Fibroblast of lung (primary cell): ENCODE measurements around the gene WT1. TPM values are rescaled to one million over a fixed set of nuclear protein-coding genes. Genes with fewer than 3 reads are reported as not detected.

ENCODE experiments used
- DNase-seq, 2 donors: peaks; one replicate each; pipeline versions ENCODE4 v3.0.0 to v3.0.0-alpha.2; 2010; ENCODE audit warnings: low read depth in 2 of 2
- H2AFZ ChIP-seq: 2 replicates; pipeline ENCODE4 v1.5.1; 2012; ENCODE audit warnings: low read length, control low read depth, inconsistent platforms
- H3K27ac ChIP-seq: 2 replicates; pipeline ENCODE4 v1.5.1; 2011; ENCODE audit warnings: low read length, control low read depth; ENCODE audit not compliant: insufficient read depth
- H3K27me3 ChIP-seq: 2 replicates; pipeline ENCODE4 v1.5.1; 2011; ENCODE audit warnings: mild to moderate bottlenecking, low read length; ENCODE audit not compliant: control insufficient read depth, insufficient read depth
- H3K36me3 ChIP-seq: 2 replicates; pipeline ENCODE4 v1.5.1; 2011; ENCODE audit warnings: low read length; ENCODE audit not compliant: control insufficient read depth, insufficient read depth
- H3K4me1 ChIP-seq: 2 replicates; pipeline ENCODE4 v1.5.1; 2011; ENCODE audit warnings: low read length; ENCODE audit not compliant: control insufficient read depth, insufficient read depth; ENCODE audit errors: extremely low read depth
- H3K4me2 ChIP-seq: 2 replicates; pipeline ENCODE4 v1.5.1; 2011; ENCODE audit warnings: low read length, control low read depth; ENCODE audit not compliant: insufficient read depth; ENCODE audit errors: extremely low read depth
- H3K4me3 ChIP-seq, 4 experiments: fragments of 200-600 bp in 1 of 4; sonication (generic) in 1 of 4; replicated peaks in 1 of 4; 2 replicates each; pipeline ENCODE4 v1.5.1; 2011 to 2016; ENCODE audit warnings: low read length in 4 of 4, low read depth in 3 of 4, mild to moderate bottlenecking in 3 of 4, control low read depth in 2 of 4, inconsistent platforms in 1 of 4, mixed read lengths in 1 of 4; ENCODE audit not compliant: insufficient read depth in 1 of 4; ENCODE audit errors: control extremely low read depth in 1 of 4
- H3K79me2 ChIP-seq: 2 replicates; pipeline ENCODE4 v1.5.1; 2012; ENCODE audit warnings: mild to moderate bottlenecking, low read length, inconsistent platforms; ENCODE audit not compliant: control insufficient read depth, insufficient read depth
- H3K9ac ChIP-seq: 2 replicates; pipeline ENCODE4 v1.5.1; 2011; ENCODE audit warnings: mild to moderate bottlenecking, low read length, control low read depth; ENCODE audit not compliant: insufficient read depth
- H3K9me3 ChIP-seq: 2 replicates; pipeline ENCODE4 v1.5.1; 2012; ENCODE audit warnings: low read depth, low read length; ENCODE audit not compliant: control insufficient read depth, insufficient read depth
- H4K20me1 ChIP-seq: 2 replicates; pipeline ENCODE4 v1.5.1; 2011; ENCODE audit warnings: low read length; ENCODE audit not compliant: control insufficient read depth, insufficient read depth; ENCODE audit errors: extremely low read depth
- EZH2 ChIP-seq: IDR thresholded peaks from 2 replicates; pipeline ENCODE4 v1.5.1; 2012; ENCODE audit warnings: low read length, control low read depth, mild to moderate bottlenecking; ENCODE audit errors: missing control alignments
- polyA plus RNA-seq, 2 donors: library from polyadenylated mRNA; depleted of rRNA in 1 of 2; stranded (reverse) in 1 of 2; unstranded in 1 of 2; fragments of >200 nt; gene quantifications; 2 replicates each; pipeline ENCODE4 v1.2.1, GENCODE V29; 2011 to 2012; ENCODE audit warnings: missing spikeins in 1 of 2
- total RNA-seq: library from RNA; depleted of rRNA; stranded (reverse); fragments of >200 nt; gene quantifications from 2 replicates; pipeline ENCODE4 v1.2.1, GENCODE V29; 2014
- TF ChIP-seq, protein P1 (sequence below), 2 donors: IDR thresholded peaks in 1 of 2; conservative IDR thresholded peaks in 1 of 2; 1 replicate in 1 of 2; 2 replicates in 1 of 2; pipeline ENCODE4 v1.5.1; 2011 to 2012; ENCODE audit warnings: low read length in 2 of 2, control low read depth in 1 of 2, inconsistent platforms in 1 of 2, low read depth in 1 of 2, mild to moderate bottlenecking in 1 of 2

Gene WT1
- total and polyA plus RNA-seq, 2 donors (not counting 1 experiment from before 2014, with no cell fraction given) = not detected

DNA sequence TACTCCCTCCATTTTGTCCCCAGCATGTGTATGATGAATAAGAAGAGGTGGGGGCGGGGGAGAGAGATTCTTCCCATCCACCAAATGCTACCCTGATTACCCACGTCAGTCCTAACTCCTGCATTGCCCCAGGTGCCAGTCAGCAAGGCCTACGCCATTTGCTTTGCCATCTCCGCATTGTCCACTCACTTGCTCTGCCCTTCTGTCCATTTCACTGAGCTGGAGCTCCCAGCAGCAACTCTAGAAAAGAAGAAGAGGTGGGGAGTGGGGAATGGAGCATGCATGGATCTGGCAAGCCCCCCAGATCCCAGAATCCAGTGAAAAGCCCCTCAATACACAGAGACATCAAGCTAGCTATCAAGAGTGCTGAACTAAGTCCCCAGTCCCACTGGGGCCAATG, 19.0 kb downstream of the WT1 start:
- TF ChIP-seq, protein P1, sequence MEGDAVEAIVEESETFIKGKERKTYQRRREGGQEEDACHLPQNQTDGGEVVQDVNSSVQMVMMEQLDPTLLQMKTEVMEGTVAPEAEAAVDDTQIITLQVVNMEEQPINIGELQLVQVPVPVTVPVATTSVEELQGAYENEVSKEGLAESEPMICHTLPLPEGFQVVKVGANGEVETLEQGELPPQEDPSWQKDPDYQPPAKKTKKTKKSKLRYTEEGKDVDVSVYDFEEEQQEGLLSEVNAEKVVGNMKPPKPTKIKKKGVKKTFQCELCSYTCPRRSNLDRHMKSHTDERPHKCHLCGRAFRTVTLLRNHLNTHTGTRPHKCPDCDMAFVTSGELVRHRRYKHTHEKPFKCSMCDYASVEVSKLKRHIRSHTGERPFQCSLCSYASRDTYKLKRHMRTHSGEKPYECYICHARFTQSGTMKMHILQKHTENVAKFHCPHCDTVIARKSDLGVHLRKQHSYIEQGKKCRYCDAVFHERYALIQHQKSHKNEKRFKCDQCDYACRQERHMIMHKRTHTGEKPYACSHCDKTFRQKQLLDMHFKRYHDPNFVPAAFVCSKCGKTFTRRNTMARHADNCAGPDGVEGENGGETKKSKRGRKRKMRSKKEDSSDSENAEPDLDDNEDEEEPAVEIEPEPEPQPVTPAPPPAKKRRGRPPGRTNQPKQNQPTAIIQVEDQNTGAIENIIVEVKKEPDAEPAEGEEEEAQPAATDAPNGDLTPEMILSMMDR (conservative IDR thresholded peaks at IDR 0.05 in 1 of 2, IDR thresholded peaks at IDR 0.05 in 1 of 2; ENCODE audit: low read depth in 1 of 2, low read length in 2 of 2) = no peak
- TF ChIP-seq EZH2 = no peak
- H3K9me3 ChIP-seq = no peaks in the 10 kb centered on the region
- H3K4me3 ChIP-seq = no peak overlapping the region
- H3K4me1 ChIP-seq = no peaks in the 10 kb centered on the region
- H3K79me2 ChIP-seq = no peaks in the 10 kb centered on the region
- DNase-seq = no peak
- H4K20me1 ChIP-seq = no peaks in the 10 kb centered on the region
- H3K27ac ChIP-seq = no peak overlapping the region
- no peaks in the 10 kb centered on the region for H3K36me3 ChIP-seq
- no peak overlapping the region for H3K9ac ChIP-seq
- no peaks in the 10 kb centered on the region for H3K27me3 ChIP-seq
- H2AFZ ChIP-seq = no peak overlapping the region
- H3K4me2 ChIP-seq = no peak overlapping the region

DNA sequence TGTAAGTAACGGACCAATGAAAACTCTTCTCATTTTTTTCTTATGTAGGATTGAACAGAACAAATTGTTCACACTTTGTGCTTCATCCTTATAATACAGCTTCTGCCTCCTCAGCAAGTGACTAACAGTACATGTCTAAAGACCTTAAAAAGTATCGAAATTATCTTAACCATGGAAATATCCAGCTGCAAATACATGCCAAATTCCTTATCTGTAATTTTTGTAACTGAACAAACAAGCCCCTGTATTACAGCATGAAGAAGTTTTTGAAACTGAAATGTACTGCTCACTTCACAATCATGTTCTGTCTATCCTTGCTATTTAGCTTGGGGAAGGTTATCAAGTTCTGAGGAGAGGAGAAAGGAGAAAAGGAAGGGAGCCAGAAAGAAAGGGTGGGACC, 20.4 kb downstream of the WT1 start:
- Histone ChIP-seq H3K9ac (no peak overlapping the region), H4K20me1 (no peaks in the 10 kb centered on the region), H3K27me3 (peaks cover 2% of the 10 kb centered on the region), H3K4me3 (no peak overlapping the region), H2AFZ (no peak overlapping the region), H3K4me1 (no peaks in the 10 kb centered on the region), H3K27ac (no peak overlapping the region), H3K4me2 (no peak overlapping the region), H3K79me2 (no peaks in the 10 kb centered on the region), H3K9me3 (no peaks in the 10 kb centered on the region), H3K36me3 (no peaks in the 10 kb centered on the region)
- TF ChIP-seq EZH2 = no peak
- TF ChIP-seq, protein P1 (conservative IDR thresholded peaks at IDR 0.05 in 1 of 2, IDR thresholded peaks at IDR 0.05 in 1 of 2; ENCODE audit: low read depth in 1 of 2, low read length in 2 of 2) = no peak
- no peak for DNase-seq

DNA sequence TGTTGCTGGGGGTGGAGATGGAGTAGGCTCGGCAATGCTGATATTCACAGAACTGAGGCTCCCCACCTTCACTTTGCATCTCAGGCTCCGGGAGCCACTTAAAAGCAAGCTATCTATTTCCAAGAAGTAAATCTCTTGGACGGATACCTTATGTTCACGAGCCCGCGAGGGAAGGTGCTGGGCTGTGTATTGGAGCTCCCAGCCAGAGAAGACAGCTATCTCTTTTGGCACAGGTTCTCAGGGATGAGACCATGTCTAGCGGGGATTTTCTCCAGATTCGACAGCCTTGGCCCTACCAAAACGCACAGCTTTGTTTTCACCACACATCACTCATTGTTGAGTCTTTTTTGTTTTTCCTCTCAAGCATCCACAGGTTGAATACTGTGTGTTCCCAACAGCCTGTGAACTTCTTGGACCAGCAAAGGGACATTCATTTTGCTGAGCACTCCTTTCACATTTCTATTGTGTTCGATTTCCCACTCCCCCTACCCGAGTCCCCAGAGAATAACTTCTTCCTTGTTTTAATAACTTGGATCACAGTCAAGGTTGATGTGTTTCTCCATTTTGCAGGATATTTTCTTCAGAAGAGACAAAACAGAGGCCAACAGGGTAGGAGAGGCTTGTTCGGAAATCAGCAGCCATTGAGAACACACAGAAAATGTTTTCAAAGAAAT, 23.3 kb downstream of the WT1 start:
- H3K9me3 ChIP-seq = no peaks in the 10 kb centered on the region
- no peak for DNase-seq
- no peak overlapping the region for H3K4me2 ChIP-seq
- H3K27me3 ChIP-seq = peaks cover 2% of the 10 kb centered on the region
- H3K27ac ChIP-seq = no peak overlapping the region
- no peaks in the 10 kb centered on the region for H3K36me3 ChIP-seq
- H3K4me3 ChIP-seq = no peak overlapping the region
- no peak overlapping the region for H3K9ac ChIP-seq
- no peak overlapping the region for H2AFZ ChIP-seq
- no peaks in the 10 kb centered on the region for H3K4me1 ChIP-seq
- TF ChIP-seq, protein P1 (conservative IDR thresholded peaks at IDR 0.05 in 1 of 2, IDR thresholded peaks at IDR 0.05 in 1 of 2; ENCODE audit: low read depth in 1 of 2, low read length in 2 of 2) = no peak
- no peak for TF ChIP-seq EZH2
- no peaks in the 10 kb centered on the region for H4K20me1 ChIP-seq
- H3K79me2 ChIP-seq = no peaks in the 10 kb centered on the region
